SK-N-MC (cell line): Measurements from ENCODE around the gene MAML2.

Experiments used
- EZH2 ChIP-seq: fragments of 200-600 bp; sonication (generic); IDR thresholded peaks from one replicate; pipeline ENCODE4 v1.6.1; 2017; ENCODE audit warnings: antibody characterized with exemption
- FOXP2 ChIP-seq: optimal IDR thresholded peaks from 2 replicates; pipeline ENCODE3; 2011; ENCODE audit warnings: mild to moderate bottlenecking, moderate library complexity; ENCODE audit not compliant: insufficient read depth; ENCODE audit errors: extremely low read length, control extremely low read depth
- POLR2AphosphoS5 ChIP-seq: IDR thresholded peaks from 2 replicates; pipeline ENCODE4 v1.6.1; 2012; ENCODE audit warnings: mild to moderate bottlenecking, low read depth, low read length, borderline replicate concordance

- TF ChIP-seq EZH2 (no peak), POLR2AphosphoS5 (no peak), FOXP2 (no peak)
Measured at GRCh38 chr11:96307776-96308140, 35.2 kb downstream of the MAML2 start.
